Measurements from ENCODE around the gene HYKK.

DNA sequence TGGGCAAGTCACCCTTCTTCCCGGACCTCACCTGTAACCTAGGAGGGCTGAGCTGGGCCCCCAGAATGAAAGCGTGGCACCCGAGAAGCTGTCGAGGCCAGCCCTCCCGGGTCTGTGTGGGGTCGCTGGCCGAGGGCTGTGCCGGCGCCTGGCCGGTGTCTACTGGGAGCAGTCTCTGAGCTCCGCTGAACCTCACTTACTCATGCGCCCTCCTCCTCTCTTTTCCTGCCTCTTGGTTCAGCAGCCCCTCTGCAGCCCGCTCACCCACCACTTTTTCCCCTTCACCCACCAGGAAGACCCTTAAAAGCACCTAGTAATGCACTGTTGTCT lies 419 bp downstream of the HYKK start:
- TF ChIP-seq ZNF76 (CRISPR knock-in tag; IDR thresholded peaks at IDR 0.05; ENCODE audit: borderline replicate concordance) (no peak), POLR2A (conservative IDR thresholded peaks at IDR 0.05) (no peak), YBX1 (IDR thresholded peaks at IDR 0.05) (no peak)
- TF ChIP-seq, protein P1, sequence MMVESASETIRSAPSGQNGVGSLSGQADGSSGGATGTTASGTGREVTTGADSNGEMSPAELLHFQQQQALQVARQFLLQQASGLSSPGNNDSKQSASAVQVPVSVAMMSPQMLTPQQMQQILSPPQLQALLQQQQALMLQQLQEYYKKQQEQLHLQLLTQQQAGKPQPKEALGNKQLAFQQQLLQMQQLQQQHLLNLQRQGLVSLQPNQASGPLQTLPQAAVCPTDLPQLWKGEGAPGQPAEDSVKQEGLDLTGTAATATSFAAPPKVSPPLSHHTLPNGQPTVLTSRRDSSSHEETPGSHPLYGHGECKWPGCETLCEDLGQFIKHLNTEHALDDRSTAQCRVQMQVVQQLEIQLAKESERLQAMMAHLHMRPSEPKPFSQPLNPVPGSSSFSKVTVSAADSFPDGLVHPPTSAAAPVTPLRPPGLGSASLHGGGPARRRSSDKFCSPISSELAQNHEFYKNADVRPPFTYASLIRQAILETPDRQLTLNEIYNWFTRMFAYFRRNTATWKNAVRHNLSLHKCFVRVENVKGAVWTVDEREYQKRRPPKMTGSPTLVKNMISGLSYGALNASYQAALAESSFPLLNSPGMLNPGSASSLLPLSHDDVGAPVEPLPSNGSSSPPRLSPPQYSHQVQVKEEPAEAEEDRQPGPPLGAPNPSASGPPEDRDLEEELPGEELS (CRISPR knock-in tag; IDR thresholded peaks at IDR 0.05; ENCODE audit: borderline replicate concordance) = no peak
- TF ChIP-seq, protein P2, sequence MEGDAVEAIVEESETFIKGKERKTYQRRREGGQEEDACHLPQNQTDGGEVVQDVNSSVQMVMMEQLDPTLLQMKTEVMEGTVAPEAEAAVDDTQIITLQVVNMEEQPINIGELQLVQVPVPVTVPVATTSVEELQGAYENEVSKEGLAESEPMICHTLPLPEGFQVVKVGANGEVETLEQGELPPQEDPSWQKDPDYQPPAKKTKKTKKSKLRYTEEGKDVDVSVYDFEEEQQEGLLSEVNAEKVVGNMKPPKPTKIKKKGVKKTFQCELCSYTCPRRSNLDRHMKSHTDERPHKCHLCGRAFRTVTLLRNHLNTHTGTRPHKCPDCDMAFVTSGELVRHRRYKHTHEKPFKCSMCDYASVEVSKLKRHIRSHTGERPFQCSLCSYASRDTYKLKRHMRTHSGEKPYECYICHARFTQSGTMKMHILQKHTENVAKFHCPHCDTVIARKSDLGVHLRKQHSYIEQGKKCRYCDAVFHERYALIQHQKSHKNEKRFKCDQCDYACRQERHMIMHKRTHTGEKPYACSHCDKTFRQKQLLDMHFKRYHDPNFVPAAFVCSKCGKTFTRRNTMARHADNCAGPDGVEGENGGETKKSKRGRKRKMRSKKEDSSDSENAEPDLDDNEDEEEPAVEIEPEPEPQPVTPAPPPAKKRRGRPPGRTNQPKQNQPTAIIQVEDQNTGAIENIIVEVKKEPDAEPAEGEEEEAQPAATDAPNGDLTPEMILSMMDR (IDR thresholded peaks at IDR 0.05 in 2 of 3, conservative IDR thresholded peaks at IDR 0.05 in 1 of 3; ENCODE audit: insufficient read depth in 2 of 3, low read depth in 1 of 3, low read length in 3 of 3) = no peak
- TF ChIP-seq, protein P3, sequence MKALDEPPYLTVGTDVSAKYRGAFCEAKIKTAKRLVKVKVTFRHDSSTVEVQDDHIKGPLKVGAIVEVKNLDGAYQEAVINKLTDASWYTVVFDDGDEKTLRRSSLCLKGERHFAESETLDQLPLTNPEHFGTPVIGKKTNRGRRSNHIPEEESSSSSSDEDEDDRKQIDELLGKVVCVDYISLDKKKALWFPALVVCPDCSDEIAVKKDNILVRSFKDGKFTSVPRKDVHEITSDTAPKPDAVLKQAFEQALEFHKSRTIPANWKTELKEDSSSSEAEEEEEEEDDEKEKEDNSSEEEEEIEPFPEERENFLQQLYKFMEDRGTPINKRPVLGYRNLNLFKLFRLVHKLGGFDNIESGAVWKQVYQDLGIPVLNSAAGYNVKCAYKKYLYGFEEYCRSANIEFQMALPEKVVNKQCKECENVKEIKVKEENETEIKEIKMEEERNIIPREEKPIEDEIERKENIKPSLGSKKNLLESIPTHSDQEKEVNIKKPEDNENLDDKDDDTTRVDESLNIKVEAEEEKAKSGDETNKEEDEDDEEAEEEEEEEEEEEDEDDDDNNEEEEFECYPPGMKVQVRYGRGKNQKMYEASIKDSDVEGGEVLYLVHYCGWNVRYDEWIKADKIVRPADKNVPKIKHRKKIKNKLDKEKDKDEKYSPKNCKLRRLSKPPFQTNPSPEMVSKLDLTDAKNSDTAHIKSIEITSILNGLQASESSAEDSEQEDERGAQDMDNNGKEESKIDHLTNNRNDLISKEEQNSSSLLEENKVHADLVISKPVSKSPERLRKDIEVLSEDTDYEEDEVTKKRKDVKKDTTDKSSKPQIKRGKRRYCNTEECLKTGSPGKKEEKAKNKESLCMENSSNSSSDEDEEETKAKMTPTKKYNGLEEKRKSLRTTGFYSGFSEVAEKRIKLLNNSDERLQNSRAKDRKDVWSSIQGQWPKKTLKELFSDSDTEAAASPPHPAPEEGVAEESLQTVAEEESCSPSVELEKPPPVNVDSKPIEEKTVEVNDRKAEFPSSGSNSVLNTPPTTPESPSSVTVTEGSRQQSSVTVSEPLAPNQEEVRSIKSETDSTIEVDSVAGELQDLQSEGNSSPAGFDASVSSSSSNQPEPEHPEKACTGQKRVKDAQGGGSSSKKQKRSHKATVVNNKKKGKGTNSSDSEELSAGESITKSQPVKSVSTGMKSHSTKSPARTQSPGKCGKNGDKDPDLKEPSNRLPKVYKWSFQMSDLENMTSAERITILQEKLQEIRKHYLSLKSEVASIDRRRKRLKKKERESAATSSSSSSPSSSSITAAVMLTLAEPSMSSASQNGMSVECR (CRISPR knock-in tag; IDR thresholded peaks at IDR 0.05) = no peak
- TF ChIP-seq, protein P4, sequence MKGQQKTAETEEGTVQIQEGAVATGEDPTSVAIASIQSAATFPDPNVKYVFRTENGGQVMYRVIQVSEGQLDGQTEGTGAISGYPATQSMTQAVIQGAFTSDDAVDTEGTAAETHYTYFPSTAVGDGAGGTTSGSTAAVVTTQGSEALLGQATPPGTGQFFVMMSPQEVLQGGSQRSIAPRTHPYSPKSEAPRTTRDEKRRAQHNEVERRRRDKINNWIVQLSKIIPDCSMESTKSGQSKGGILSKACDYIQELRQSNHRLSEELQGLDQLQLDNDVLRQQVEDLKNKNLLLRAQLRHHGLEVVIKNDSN (CRISPR knock-in tag; IDR thresholded peaks at IDR 0.05) = no peak
